H1 (cell line): ENCODE measurements around the gene TMEM79. TPM values are rescaled to one million over a fixed set of nuclear protein-coding genes. Genes with fewer than 3 reads are reported as not detected.

Experiments used
- CTBP2 ChIP-seq: IDR thresholded peaks from 2 replicates; pipeline ENCODE4 v1.7.0; 2011; ENCODE audit warnings: borderline replicate concordance, mild to moderate bottlenecking, moderate library complexity, mixed read lengths, low read length; ENCODE audit not compliant: insufficient read depth, insufficient read length
- GABPA ChIP-seq: IDR thresholded peaks from 2 replicates; pipeline ENCODE4 v1.6.1; 2011; ENCODE audit warnings: mild to moderate bottlenecking, low read length, moderate library complexity, borderline replicate concordance; ENCODE audit not compliant: insufficient read depth
- RBBP5 ChIP-seq: IDR thresholded peaks from 2 replicates; pipeline ENCODE4 v1.7.1; 2012; ENCODE audit warnings: low read depth, mild to moderate bottlenecking, inconsistent platforms, low read length, moderate library complexity, borderline replicate concordance
- polyA plus RNA-seq, 7 experiments: library from polyadenylated mRNA; depleted of rRNA in 3 of 7; stranded (reverse) in 5 of 7; unstranded in 2 of 7; fragments of >200 nt in 5 of 7; fragments of 200-250 nt in 2 of 7; gene quantifications; 1 replicate in 5 of 7; 2 replicates in 1 of 7; 4 replicates in 1 of 7; pipeline versions ENCODE4 v1.2.1 to v1.2.3, GENCODE V29; 2011 to 2013; ENCODE audit warnings: missing spikeins in 2 of 7, mixed read lengths in 2 of 7
- total RNA-seq: library from RNA; stranded (reverse); fragmentation: NEBNext Ultra II Directional; extraction: Animal tissue kit (Norgen Biotek cat#: 25700); gene quantifications from 2 replicates; pipeline ENCODE4 v1.2.1, GENCODE V29; 2021

The TMEM79 gene
- total and polyA plus RNA-seq, 2 of the 8 experiments (the other 6 are each of a cell fraction or from before 2014, with no cell fraction given), result 2.1 to 2.3 TPM

DNA sequence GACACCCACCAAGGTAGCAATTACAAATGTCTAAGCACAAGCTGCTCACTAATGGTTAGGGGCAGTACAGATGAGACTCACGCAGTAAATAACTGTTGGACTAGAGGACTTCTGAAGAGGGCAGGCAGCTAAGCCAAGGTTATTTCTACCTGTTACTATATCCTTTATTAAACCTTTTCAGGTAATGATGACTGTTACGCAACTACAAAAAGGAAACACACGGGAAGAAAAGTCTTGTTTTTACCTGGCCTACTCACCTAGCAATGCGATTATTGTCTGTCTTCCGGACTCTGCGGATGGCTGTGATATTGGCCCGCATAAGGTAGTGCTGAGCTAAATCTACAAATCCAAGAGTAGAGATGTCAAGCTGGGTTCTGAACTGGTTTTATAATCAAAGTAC, 32.8 kb downstream of the TMEM79 start (continued):
- TF ChIP-seq RBBP5 (no peak), GABPA (no peak), CTBP2 (no peak)
- TF ChIP-seq, all 59 proteins: peak for 0
